Chondrocyte (in vitro differentiated cells): ENCODE data around the gene TMEM123. TPM values are rescaled to one million over a fixed set of nuclear protein-coding genes. Genes with fewer than 3 reads are reported as not detected.

Experiments used
- DNase-seq: peaks from one replicate; pipeline ENCODE4 v3.0.0; 2021; ENCODE audit warnings: mixed read lengths, low spot score
- H3K27ac Mint-ChIP-seq: one replicate; pipeline ENCODE4 v1.8.0; 2021; ENCODE audit warnings: mild to moderate bottlenecking, moderate library complexity, mixed read lengths; ENCODE audit not compliant: unreplicated experiment
- H3K27me3 Mint-ChIP-seq: 2 replicates; pipeline ENCODE4 v1.8.0; 2021; ENCODE audit warnings: low read depth, mixed read lengths
- H3K36me3 Mint-ChIP-seq: 2 replicates; pipeline ENCODE4 v1.8.0; 2021; ENCODE audit warnings: low read depth, mixed read lengths
- H3K4me1 Mint-ChIP-seq: 2 replicates; pipeline ENCODE4 v1.8.0; 2021; ENCODE audit warnings: low read depth, mild to moderate bottlenecking, mixed read lengths
- H3K4me3 Mint-ChIP-seq: one replicate; pipeline ENCODE4 v1.8.0; 2021; ENCODE audit warnings: mild to moderate bottlenecking, moderate library complexity, mixed read lengths; ENCODE audit not compliant: unreplicated experiment
- H3K9me3 Mint-ChIP-seq: 2 replicates; pipeline ENCODE4 v1.8.0; 2021; ENCODE audit warnings: low read depth, mixed read lengths
- CTCF ChIP-seq: fragments of 200-600 bp; sonication (generic); IDR thresholded peaks from 2 replicates; pipeline ENCODE4 v1.5.0; 2021; ENCODE audit warnings: antibody characterized with exemption, mild to moderate bottlenecking, moderate library complexity
- total RNA-seq: library from RNA; stranded (reverse); gene quantifications from 3 replicates; pipeline ENCODE4 v1.2.1, GENCODE V29; 2021

Gene TMEM123
- total RNA-seq, 1 donor from 2014 or later: 105 TPM

GRCh38 chr11:102364991-102365390 is 87.6 kb downstream of the TMEM123 start:
- peaks cover 12% of the 10 kb centered on the region for H3K4me1 Mint-ChIP-seq
- no peak for TF ChIP-seq CTCF
- H3K9me3 Mint-ChIP-seq: no peaks in the 10 kb centered on the region
- H3K27ac Mint-ChIP-seq: no peak overlapping the region
- no peak for DNase-seq
- peaks cover 42% of the 10 kb centered on the region for H3K36me3 Mint-ChIP-seq
- H3K4me3 Mint-ChIP-seq: no peak overlapping the region
- H3K27me3 Mint-ChIP-seq: no peaks in the 10 kb centered on the region

GRCh38 chr11:102361086-102362031 is 91.2 kb downstream of the TMEM123 start:
- TF ChIP-seq CTCF: no peak
- H3K27me3 Mint-ChIP-seq: no peaks in the 10 kb centered on the region
- no peak for DNase-seq
- no peak overlapping the region for H3K27ac Mint-ChIP-seq
- H3K4me3 Mint-ChIP-seq: no peak overlapping the region
- H3K9me3 Mint-ChIP-seq: no peaks in the 10 kb centered on the region
- peaks cover 17% of the 10 kb centered on the region for H3K4me1 Mint-ChIP-seq
- H3K36me3 Mint-ChIP-seq: peaks cover 41% of the 10 kb centered on the region

GRCh38 chr11:102360681-102361080 is 91.9 kb downstream of the TMEM123 start:
- Mint-ChIP-seq H3K27ac (no peak overlapping the region), H3K4me3 (no peak overlapping the region), H3K36me3 (peaks cover 42% of the 10 kb centered on the region), H3K4me1 (peaks cover 21% of the 10 kb centered on the region), H3K27me3 (no peaks in the 10 kb centered on the region), H3K9me3 (no peaks in the 10 kb centered on the region)
- no peak for DNase-seq
- TF ChIP-seq CTCF: no peak

- TF ChIP-seq CTCF: no peak
- no peak overlapping the region for H3K27ac Mint-ChIP-seq
- H3K36me3 Mint-ChIP-seq: peaks cover 40% of the 10 kb centered on the region
- H3K27me3 Mint-ChIP-seq: no peaks in the 10 kb centered on the region
- H3K9me3 Mint-ChIP-seq: peaks cover 3% of the 10 kb centered on the region
- H3K4me3 Mint-ChIP-seq: no peak overlapping the region
- no peak for DNase-seq
- H3K4me1 Mint-ChIP-seq: peaks cover 22% of the 10 kb centered on the region
Measured at GRCh38 chr11:102359372-102359771, 93.2 kb downstream of the TMEM123 start.

- Mint-ChIP-seq H3K27ac (no peak overlapping the region), H3K4me3 (no peak overlapping the region), H3K9me3 (peaks cover 3% of the 10 kb centered on the region), H3K4me1 (peaks cover 22% of the 10 kb centered on the region), H3K36me3 (peaks cover 35% of the 10 kb centered on the region), H3K27me3 (no peaks in the 10 kb centered on the region)
- TF ChIP-seq CTCF: no peak
- DNase-seq: no peak
Measured at GRCh38 chr11:102357116-102357515, 95.4 kb downstream of the TMEM123 start.
